ENCODE data around the gene P2RX3. TPM values are rescaled to one million over a fixed set of nuclear protein-coding genes. Genes with fewer than 3 reads are reported as not detected.
"Not testable (repeated sequence)": the region's sequence is repeated elsewhere in the genome, so short reads cannot be mapped to it uniquely, and the experiment has no call there.

P2RX3 gene
- total RNA-seq, 1 donor: not detected

DNA sequence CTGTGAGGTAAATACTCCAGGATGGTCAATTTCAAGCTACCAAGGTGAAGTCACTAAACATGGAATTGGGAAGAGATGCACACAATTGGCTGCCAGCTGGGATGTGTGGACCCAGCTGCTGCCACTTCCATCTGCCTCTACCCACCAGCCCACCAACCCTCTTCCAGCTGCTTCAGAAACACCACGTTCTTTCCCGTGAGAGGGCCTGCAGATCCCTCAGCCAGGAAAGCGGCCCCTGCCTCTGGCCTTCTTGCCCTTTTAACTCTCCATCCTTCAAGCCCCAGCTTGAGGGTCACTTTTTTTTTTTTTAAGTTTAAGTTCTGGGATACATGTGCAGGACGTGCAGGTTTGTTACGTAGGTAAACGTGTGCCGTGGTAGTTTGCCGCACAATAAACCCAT, 22.8 kb downstream of the P2RX3 start:
- Histone ChIP-seq H3K4me1 (ENCODE audit: insufficient read depth, low read length) (peaks cover 8% of the 10 kb centered on the region), H3K4me3 (ENCODE audit: low read length) (no peak overlapping the region), H3K9me3 (ENCODE audit: low read depth, low read length) (no peaks in the 10 kb centered on the region), H3K27me3 (ENCODE audit: insufficient read depth, low read length) (no peaks in the 10 kb centered on the region)

DNA sequence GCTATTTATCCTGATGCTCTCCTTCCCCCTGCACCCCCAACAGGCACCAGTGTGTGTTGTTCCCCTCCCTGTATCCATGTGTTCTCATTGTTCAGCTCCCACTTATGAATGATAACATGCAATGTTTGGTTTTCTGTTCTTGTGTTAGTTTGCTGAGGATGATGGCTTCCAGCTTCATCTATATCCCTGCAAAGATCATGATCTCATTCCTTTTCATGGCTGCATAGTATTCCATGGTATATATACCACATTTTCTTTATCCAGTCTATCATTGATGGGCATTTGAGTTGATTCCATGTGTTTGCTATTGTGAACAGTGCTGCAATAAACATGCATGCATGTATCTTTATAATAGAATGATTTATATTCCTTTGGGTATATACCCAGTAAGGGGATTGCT, 23.3 kb downstream of the P2RX3 start:
- H3K4me3 ChIP-seq (ENCODE audit: low read length); H3K4me1 ChIP-seq (ENCODE audit: insufficient read depth, low read length); H3K27me3 ChIP-seq (ENCODE audit: insufficient read depth, low read length); H3K9me3 ChIP-seq (ENCODE audit: low read depth, low read length): not testable (repeated sequence)

DNA sequence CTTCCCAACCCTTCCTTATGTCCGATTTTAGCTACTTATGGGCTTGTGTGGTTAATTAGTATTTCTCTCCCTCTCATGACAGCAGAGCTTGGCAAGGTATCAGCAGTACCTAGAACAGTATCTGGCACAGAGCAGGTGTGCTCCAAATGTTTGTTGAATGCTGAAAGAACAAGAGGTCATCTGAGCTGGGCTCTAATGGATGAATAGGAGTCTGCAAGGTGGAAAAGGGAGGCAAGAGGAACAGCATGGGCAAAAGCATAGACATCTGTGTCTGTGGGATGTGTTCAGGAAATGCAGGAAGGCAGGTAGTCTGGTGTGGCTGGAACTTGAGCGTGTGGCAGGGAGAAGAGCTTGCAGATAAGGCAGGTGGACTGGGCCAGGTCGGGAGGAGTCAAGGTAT, 23.8 kb downstream of the P2RX3 start:
- Histone ChIP-seq H3K27me3 (ENCODE audit: insufficient read depth, low read length) (no peaks in the 10 kb centered on the region), H3K4me3 (ENCODE audit: low read length) (no peak overlapping the region)

DNA sequence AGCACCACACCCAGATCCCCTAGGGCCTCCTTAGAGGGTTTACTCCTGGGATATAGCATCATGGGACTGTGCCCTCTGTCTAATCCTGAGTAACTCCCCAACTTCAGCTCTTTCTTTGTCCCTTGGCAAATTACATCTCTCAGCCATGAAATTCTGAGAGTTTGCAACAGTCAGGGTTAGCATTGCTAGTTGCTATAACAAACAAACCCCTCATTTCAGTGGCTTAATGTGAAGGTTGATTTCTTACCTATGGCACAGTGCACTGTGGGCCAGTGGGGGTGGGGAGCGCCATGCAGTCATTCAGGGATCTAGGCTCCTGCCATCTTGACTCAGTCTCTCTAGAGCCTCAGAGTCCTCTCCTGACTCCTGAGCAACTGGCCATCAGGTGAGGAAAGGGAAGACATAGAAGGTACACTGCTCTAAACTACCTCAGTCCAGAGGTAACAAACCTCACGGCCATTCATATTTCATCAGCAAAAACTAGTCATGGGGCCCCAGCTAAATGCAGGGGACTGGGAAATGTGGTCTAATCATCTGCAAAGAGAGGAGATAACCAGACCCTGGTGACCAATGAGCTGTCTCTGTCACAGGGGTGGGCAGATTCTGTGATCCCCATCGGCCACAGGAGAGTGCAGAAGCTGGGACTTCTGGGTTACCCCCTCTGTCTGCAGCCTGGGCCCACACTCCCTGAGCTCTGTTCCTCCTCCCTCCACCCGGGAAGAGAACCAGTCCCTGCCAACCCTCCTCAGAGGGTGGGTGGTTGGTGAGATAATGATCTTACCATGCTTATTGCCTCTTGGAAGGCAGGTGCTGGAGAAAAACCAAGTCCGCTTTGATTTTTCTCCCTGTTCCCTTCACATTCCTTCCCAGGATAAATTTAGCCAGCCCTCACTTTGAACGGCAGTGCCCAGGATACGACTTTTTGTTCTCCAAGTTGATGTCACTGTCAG, 25.3 kb downstream of the P2RX3 start:
- Histone ChIP-seq H3K27me3 (ENCODE audit: insufficient read depth, low read length) (no peaks in the 10 kb centered on the region), H3K4me1 (ENCODE audit: insufficient read depth, low read length) (no peaks in the 10 kb centered on the region), H3K9me3 (ENCODE audit: low read depth, low read length) (no peaks in the 10 kb centered on the region), H3K4me3 (ENCODE audit: low read length) (no peak overlapping the region)

More for the DNA sequence above, 23.8 kb downstream of the P2RX3 start:
- no peaks in the 10 kb centered on the region for H3K9me3 ChIP-seq (ENCODE audit: low read depth, low read length)
- no peaks in the 10 kb centered on the region for H3K4me1 ChIP-seq (ENCODE audit: insufficient read depth, low read length)

DNA sequence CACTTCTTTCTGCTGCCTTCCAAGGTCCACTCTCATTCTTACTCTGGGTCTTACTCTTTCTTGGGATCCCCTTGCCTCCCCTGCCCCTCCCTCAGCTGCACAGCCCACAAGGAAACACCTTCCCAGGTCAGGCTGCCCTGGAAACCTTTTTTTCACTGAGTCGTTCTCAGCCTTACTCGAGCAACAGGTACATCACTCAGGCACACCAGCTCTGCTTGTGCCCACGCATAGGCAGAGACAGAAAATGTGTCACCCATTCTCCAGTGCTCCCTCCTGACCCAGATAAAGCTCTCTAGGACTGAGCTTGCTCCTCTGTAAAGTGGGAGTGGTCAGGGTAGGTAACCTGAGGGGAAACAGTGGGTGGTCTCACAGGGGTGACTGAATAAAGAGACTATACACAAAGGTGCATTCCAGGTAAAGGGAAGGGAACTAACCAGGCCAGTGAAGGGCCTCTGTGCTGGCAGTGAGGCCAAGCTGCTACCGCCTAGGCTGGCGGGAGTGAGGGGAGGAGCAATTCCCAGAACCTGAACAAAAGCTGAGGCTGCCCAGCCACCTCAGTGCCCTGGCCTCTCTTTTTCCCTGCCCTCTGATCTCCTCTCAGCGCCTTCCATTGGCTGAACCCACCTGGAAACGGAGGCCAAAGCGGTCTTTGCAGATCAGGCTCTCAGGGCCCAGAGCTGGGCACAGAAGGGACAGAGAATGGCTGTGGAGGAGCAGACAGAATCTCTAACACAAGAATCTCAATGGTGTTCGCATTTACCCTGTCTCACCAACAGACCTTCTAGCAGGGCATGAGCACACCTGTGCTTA, 26.9 kb downstream of the P2RX3 start:
- Histone ChIP-seq H3K9me3 (ENCODE audit: low read depth, low read length) (no peaks in the 10 kb centered on the region), H3K27me3 (ENCODE audit: insufficient read depth, low read length) (no peaks in the 10 kb centered on the region), H3K4me1 (ENCODE audit: insufficient read depth, low read length) (no peaks in the 10 kb centered on the region), H3K4me3 (ENCODE audit: low read length) (no peak overlapping the region)

GRCh38 chr11:57368106-57368844, 30.1 kb downstream of the P2RX3 start:
- no peaks in the 10 kb centered on the region for H3K9me3 ChIP-seq (ENCODE audit: low read depth, low read length)
- no peaks in the 10 kb centered on the region for H3K27me3 ChIP-seq (ENCODE audit: insufficient read depth, low read length)
- no peaks in the 10 kb centered on the region for H3K4me1 ChIP-seq (ENCODE audit: insufficient read depth, low read length)
- H3K4me3 ChIP-seq (ENCODE audit: low read length): no peak overlapping the region

DNA sequence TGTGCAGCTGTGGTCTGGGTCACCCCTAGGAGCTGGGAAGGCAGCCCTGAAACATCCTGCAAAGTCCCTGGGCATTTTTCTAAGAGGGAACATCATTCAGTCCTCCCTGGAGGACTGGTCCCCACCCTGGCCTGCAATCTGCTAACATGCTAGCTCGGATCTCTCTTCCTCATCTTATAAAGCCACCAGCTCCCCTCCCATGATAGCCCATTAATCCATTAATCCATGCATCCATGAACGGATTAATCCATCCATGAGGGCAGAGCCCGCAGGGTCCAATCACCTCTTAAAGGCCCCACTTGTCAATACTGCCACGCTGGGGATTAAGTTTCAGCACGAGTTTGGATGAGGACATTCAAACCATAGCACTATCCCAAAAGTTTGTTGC, 30.7 kb downstream of the P2RX3 start:
- no peaks in the 10 kb centered on the region for H3K9me3 ChIP-seq (ENCODE audit: low read depth, low read length)
- H3K27me3 ChIP-seq (ENCODE audit: insufficient read depth, low read length): no peaks in the 10 kb centered on the region
- H3K4me3 ChIP-seq (ENCODE audit: low read length): no peak overlapping the region
- no peaks in the 10 kb centered on the region for H3K4me1 ChIP-seq (ENCODE audit: insufficient read depth, low read length)

DNA sequence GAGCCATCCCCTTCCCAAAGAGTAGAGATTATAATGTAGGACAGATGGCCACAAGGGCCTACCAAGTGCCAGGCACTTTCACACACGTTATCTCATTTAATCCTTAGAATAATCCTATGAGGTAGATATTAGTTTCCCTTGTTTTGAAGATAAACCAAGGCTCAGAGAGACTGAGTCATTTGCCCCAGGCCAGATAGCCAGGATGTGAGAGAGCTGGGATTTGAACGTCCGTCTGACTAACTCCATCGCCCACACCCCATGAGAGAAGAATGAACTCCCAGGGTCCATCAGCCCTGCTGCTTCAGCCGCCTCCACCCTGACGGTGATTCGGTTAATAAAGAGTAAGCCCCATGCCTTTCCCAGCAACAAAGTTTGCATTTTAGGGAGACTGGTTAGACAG, 32.1 kb downstream of the P2RX3 start:
- no peaks in the 10 kb centered on the region for H3K4me1 ChIP-seq (ENCODE audit: insufficient read depth, low read length)
- no peaks in the 10 kb centered on the region for H3K9me3 ChIP-seq (ENCODE audit: low read depth, low read length)
- no peak overlapping the region for H3K4me3 ChIP-seq (ENCODE audit: low read length)
- H3K27me3 ChIP-seq (ENCODE audit: insufficient read depth, low read length): no peaks in the 10 kb centered on the region

DNA sequence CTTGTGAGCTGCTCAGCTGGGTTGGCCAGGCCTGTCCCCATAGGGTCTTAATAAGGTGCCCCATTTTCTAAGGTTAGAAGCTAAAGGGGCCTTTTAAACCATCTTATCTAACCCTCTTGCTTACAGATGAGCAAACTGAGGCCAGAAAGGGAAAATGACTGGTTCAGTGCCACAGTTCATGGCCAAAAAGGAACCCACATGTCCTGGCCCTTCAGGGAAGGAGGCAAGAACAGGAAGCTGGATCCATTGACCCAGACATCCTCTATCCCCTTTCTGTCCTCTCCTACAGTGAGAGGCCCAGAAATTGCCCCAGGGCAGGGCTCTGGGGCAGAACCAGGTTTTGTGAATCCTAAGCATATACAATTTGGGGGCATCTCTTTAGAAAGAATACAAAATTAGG, 32.8 kb downstream of the P2RX3 start:
- no peak overlapping the region for H3K4me3 ChIP-seq (ENCODE audit: low read length)
- no peaks in the 10 kb centered on the region for H3K4me1 ChIP-seq (ENCODE audit: insufficient read depth, low read length)
- H3K9me3 ChIP-seq (ENCODE audit: low read depth, low read length): no peaks in the 10 kb centered on the region
- no peaks in the 10 kb centered on the region for H3K27me3 ChIP-seq (ENCODE audit: insufficient read depth, low read length)

- H3K27me3 ChIP-seq (ENCODE audit: insufficient read depth, low read length): no peaks in the 10 kb centered on the region
- no peaks in the 10 kb centered on the region for H3K4me1 ChIP-seq (ENCODE audit: insufficient read depth, low read length)
- H3K4me3 ChIP-seq (ENCODE audit: low read length): no peak overlapping the region
- H3K9me3 ChIP-seq (ENCODE audit: low read depth, low read length): no peaks in the 10 kb centered on the region
These were observed 35.0 kb downstream of the P2RX3 start for GRCh38 chr11:57373146-57373545.

GRCh38 chr11:57374966-57375365, 36.8 kb downstream of the P2RX3 start:
- no peaks in the 10 kb centered on the region for H3K27me3 ChIP-seq (ENCODE audit: insufficient read depth, low read length)
- H3K4me1 ChIP-seq (ENCODE audit: insufficient read depth, low read length): no peaks in the 10 kb centered on the region
- H3K9me3 ChIP-seq (ENCODE audit: low read depth, low read length): no peaks in the 10 kb centered on the region
- H3K4me3 ChIP-seq (ENCODE audit: low read length): no peak overlapping the region

DNA sequence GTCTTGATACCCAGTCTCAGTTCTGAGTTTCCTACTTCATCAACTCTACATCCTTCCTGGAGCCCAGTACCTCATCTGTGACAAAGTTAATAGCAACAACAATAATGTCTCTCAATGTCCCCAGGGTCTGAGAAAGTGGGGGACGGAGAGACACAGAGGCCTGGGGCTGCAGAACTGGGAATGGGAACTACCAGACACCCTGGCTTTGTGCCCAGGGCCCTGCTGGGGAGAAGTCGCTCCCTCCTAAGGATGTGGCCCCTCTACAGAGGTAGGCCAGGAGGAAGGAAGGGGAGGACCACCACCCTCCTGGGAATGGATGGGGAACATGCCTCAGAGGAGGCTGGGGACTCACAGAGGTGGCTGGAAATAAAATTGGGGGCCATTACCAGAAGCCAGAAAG, 37.3 kb downstream of the P2RX3 start:
- Histone ChIP-seq H3K4me3 (ENCODE audit: low read length) (no peak overlapping the region), H3K9me3 (ENCODE audit: low read depth, low read length) (no peaks in the 10 kb centered on the region), H3K4me1 (ENCODE audit: insufficient read depth, low read length) (no peaks in the 10 kb centered on the region), H3K27me3 (ENCODE audit: insufficient read depth, low read length) (no peaks in the 10 kb centered on the region)

GRCh38 chr11:57376095-57377090, 38.2 kb downstream of the P2RX3 start:
- H3K27me3 ChIP-seq (ENCODE audit: insufficient read depth, low read length): no peaks in the 10 kb centered on the region
- no peak overlapping the region for H3K4me3 ChIP-seq (ENCODE audit: low read length)
- H3K9me3 ChIP-seq (ENCODE audit: low read depth, low read length): no peaks in the 10 kb centered on the region
- H3K4me1 ChIP-seq (ENCODE audit: insufficient read depth, low read length): no peaks in the 10 kb centered on the region

GRCh38 chr11:57377107-57377506, 39.0 kb downstream of the P2RX3 start:
- H3K9me3 ChIP-seq (ENCODE audit: low read depth, low read length): no peaks in the 10 kb centered on the region
- H3K4me3 ChIP-seq (ENCODE audit: low read length): no peak overlapping the region
- no peaks in the 10 kb centered on the region for H3K4me1 ChIP-seq (ENCODE audit: insufficient read depth, low read length)
- no peaks in the 10 kb centered on the region for H3K27me3 ChIP-seq (ENCODE audit: insufficient read depth, low read length)

Data from mononuclear cell (primary cell).